ENCODE measurements around the gene GADD45B.

GADD45B gene

GRCh38 chr19:2475702-2476450 is at the start of gene GADD45B:
Gene GADD45B (plus strand): TSS chr19:2476127. CDS start chr19:2476359, 232 bp downstream.
- in situ Hi-C loops (cut with HindIII; ENCODE audit: low pct_ligation_motif_present, low pct_unique_long_range_greater_than_20kb, low sequenced_read_pairs): no loop called here
- peak; percentile 95 for DNase-seq

GRCh38 chr19:2426611-2427428 is 49.1 kb upstream of the GADD45B start:
- in situ Hi-C loops (cut with HindIII; ENCODE audit: low pct_ligation_motif_present, low pct_unique_long_range_greater_than_20kb, low sequenced_read_pairs): no loop called here
- DNase-seq: peak; percentile 41

- in situ Hi-C loops (cut with HindIII; ENCODE audit: low pct_ligation_motif_present, low pct_unique_long_range_greater_than_20kb, low sequenced_read_pairs): no loop called here
- DNase-seq: peak; percentile 94
Observed at GRCh38 chr19:2427429-2428320, 48.3 kb upstream of the GADD45B start, which contains the start of gene TIMM13. Gene TIMM13 (minus strand): TSS chr19:2427586. CDS start chr19:2427533, 53 bp downstream.

- DNase-seq: no peak
- in situ Hi-C loops (cut with HindIII; ENCODE audit: low pct_ligation_motif_present, low pct_unique_long_range_greater_than_20kb, low sequenced_read_pairs): no loop called here
Observed at GRCh38 chr19:2428321-2428690, 47.6 kb upstream of the GADD45B start.

GRCh38 chr19:2428756-2429711 is 46.9 kb upstream of the GADD45B start:
- in situ Hi-C loops (cut with HindIII; ENCODE audit: low pct_ligation_motif_present, low pct_unique_long_range_greater_than_20kb, low sequenced_read_pairs): no loop called here
- no peak for DNase-seq

- in situ Hi-C loops (cut with HindIII; ENCODE audit: low pct_ligation_motif_present, low pct_unique_long_range_greater_than_20kb, low sequenced_read_pairs): no loop called here
- no peak for DNase-seq
Observed at GRCh38 chr19:2429917-2430535, 45.9 kb upstream of the GADD45B start.

- in situ Hi-C loops (cut with HindIII; ENCODE audit: low pct_ligation_motif_present, low pct_unique_long_range_greater_than_20kb, low sequenced_read_pairs): no loop called here
- DNase-seq: no peak
Observed at GRCh38 chr19:2431318-2432055, 44.4 kb upstream of the GADD45B start.

GRCh38 chr19:2432131-2432848 is 43.6 kb upstream of the GADD45B start:
- DNase-seq: no peak
- in situ Hi-C loops (cut with HindIII; ENCODE audit: low pct_ligation_motif_present, low pct_unique_long_range_greater_than_20kb, low sequenced_read_pairs): no loop called here

GRCh38 chr19:2433854-2434253 is 42.1 kb upstream of the GADD45B start:
- in situ Hi-C loops (cut with HindIII; ENCODE audit: low pct_ligation_motif_present, low pct_unique_long_range_greater_than_20kb, low sequenced_read_pairs): no loop called here
- DNase-seq: no peak

GRCh38 chr19:2434267-2434666 is 41.7 kb upstream of the GADD45B start:
- in situ Hi-C loops (cut with HindIII; ENCODE audit: low pct_ligation_motif_present, low pct_unique_long_range_greater_than_20kb, low sequenced_read_pairs): no loop called here
- DNase-seq: no peak

GRCh38 chr19:2434721-2435265 is 41.1 kb upstream of the GADD45B start:
- DNase-seq: no peak
- in situ Hi-C loops (cut with HindIII; ENCODE audit: low pct_ligation_motif_present, low pct_unique_long_range_greater_than_20kb, low sequenced_read_pairs): no loop called here

GRCh38 chr19:2436384-2436783 is 39.5 kb upstream of the GADD45B start:
- DNase-seq: no peak
- in situ Hi-C loops (cut with HindIII; ENCODE audit: low pct_ligation_motif_present, low pct_unique_long_range_greater_than_20kb, low sequenced_read_pairs): no loop called here

- DNase-seq: no peak
- in situ Hi-C loops (cut with HindIII; ENCODE audit: low pct_ligation_motif_present, low pct_unique_long_range_greater_than_20kb, low sequenced_read_pairs): no loop called here
Observed at GRCh38 chr19:2436926-2437325, 39.0 kb upstream of the GADD45B start.

GRCh38 chr19:2438178-2438577 is 37.7 kb upstream of the GADD45B start:
- in situ Hi-C loops (cut with HindIII; ENCODE audit: low pct_ligation_motif_present, low pct_unique_long_range_greater_than_20kb, low sequenced_read_pairs): no loop called here

GRCh38 chr19:2440515-2440914 is 35.4 kb upstream of the GADD45B start:
- in situ Hi-C loops (cut with HindIII; ENCODE audit: low pct_ligation_motif_present, low pct_unique_long_range_greater_than_20kb, low sequenced_read_pairs): no loop called here
- DNase-seq: no peak

More at GRCh38 chr19:2438178-2438577, 37.7 kb upstream of the GADD45B start:
- DNase-seq: no peak

Measured in ACHN (cell line).